GM19452 (cell line): ENCODE measurements around the gene ACSM2A.
"Not testable (repeated sequence)": the region's sequence is repeated elsewhere in the genome, so short reads cannot be mapped to it uniquely, and the experiment has no call there.

ENCODE experiments used
- ATAC-seq: cut with Tn5 transposase; IDR thresholded peaks from one replicate; pipeline ENCODE4 v1.9.1; 2021; ENCODE audit not compliant: unreplicated experiment

The ACSM2A gene

DNA sequence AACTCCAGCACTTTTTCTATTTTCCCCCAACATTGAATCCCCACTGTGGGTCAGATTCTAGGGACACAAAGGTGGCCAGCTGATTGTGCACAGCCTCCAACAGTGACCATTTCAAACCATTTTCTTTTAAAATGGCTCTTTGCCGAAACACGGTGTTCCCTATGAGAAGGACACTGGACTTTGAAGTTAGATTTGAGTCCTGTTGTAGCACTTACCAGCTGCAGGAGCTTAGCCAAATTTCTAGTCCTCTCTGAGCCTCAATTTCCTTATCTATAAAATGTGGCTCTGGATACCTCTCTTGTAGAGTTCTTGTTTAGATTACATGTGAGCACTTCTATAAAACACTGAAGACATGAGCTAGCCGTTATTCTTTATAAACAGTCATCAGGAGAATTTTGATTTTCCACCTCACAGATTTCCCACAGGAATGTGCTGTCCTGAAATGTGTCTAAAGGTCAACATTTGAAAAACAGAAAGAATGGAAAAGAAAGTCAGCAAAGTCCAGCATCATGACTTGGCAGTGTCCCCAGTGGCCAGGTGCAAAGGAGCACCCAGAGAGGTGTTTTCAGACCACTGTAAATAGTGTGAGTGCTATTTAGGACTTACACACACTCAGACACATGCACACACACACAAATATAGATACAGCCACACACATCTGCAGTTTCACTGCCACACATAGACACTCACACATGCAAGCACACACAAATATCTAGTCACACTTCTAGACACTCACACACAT, 4.5 kb upstream of the ACSM2A start:
- not testable (repeated sequence) for ATAC-seq

DNA sequence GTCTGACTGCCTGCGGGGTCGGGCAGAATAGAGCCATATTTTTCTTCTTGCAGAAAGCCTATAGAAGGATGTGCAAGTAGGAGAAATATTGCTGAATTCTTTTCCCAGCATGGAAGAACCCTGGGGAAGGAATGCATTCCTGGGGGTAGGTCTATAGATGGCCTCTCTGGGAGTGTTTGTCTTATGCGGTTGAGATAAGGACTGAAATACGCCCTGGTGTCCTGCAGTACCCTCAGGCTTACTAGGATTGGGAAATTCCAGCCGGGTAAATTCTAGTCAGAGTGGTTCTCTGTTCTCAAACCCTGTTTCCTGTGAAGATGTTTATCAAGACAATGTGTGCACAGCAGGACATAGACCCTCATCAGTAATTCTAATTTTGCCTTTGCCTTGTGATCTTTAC, 2.3 kb downstream of the ACSM2A start:
- not testable (repeated sequence) for ATAC-seq

DNA sequence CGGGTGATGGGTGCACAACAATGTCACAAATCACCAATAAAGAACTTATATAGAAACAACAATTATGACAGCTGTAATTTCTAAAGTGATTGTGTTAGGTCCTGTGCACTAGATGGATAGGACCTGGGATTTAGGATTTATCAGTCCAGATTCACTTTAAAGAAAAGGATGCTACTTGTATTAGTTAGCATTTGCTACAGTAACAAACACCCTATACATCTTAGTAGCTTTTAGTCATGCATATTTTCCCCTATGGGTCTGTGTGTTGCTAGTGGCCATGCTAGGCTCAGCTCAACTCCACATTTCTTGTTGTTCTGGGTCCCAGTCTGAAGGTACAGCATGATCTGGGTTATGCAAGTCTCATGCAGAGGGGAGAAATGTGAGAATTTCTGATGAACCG, 7.9 kb downstream of the ACSM2A start:
- not testable (repeated sequence) for ATAC-seq

DNA sequence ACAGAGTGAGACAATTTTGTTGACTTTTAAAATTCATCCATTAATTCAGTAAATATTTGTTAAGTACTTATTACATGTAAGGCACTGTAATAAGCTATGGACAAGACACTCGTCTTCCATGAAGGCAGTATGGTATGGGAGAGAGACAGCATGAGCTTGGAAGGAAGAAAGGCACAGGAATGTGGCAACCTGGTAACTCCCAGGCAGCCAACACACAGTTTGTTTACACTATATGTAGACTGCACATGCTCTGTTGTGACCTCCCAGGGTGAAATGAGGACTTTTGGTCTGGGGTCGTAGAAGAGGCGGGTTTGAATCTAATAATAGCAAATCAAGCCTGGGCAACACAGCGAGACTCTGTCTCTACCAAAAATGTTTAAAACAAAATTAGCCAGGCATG, 9.0 kb downstream of the ACSM2A start:
- ATAC-seq = not testable (repeated sequence)

DNA sequence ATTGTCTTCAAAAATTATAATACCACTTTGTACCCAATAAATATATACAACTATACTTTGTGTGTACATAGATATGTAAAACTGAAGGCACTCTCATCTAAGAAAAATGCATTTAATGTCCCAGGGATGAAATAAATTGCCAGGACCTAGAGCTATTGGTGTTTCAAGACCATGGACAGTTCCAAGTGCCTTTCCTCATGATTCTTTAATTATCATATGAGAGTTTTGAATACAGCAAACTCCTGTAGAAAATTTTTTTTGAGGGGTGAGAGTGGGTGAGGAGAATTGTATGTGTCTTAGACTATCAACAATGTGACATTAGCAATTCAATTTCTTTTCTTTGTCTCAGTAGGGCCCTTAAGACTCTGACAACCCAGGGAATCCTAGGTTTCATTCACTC, 17.6 kb downstream of the ACSM2A start:
- ATAC-seq = not testable (repeated sequence)

DNA sequence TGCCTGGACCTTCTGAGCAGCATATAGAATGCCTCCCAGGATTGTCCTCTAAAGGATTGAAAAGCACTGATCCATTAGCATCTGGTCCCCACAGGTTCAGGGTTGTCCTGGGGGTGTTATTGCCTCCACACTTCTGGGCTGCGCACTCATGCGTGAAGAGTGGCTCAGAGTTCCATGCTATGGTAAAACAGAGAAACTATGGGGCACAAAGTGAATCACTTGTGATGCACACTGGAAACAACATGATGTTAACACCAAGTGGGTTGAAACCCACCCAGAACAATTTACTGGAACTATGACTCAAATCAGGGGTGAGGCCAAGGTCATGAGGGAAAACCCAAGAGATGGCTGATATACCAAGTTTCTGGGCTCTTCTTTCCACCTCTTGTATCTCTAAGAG, 18.6 kb downstream of the ACSM2A start:
- ATAC-seq = not testable (repeated sequence)

DNA sequence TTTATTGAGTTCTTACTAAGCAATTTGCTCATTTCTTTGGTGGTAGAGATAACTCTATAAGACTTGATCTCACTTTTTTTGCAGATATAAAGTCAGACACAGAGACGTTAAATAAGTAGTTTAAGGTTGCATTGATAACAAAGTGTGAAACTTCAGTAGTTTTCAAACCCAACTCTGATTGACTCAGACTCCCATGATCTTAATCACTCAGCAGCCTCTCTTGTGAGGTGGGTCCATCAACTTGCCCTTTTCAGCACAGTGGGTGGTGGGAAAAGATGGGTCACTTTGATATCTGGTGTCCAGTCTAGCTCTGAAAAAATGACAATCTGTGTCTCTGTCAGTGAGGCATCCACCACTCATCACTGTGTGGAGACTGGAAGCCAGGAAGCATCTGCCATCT, 19.4 kb downstream of the ACSM2A start:
- not testable (repeated sequence) for ATAC-seq

DNA sequence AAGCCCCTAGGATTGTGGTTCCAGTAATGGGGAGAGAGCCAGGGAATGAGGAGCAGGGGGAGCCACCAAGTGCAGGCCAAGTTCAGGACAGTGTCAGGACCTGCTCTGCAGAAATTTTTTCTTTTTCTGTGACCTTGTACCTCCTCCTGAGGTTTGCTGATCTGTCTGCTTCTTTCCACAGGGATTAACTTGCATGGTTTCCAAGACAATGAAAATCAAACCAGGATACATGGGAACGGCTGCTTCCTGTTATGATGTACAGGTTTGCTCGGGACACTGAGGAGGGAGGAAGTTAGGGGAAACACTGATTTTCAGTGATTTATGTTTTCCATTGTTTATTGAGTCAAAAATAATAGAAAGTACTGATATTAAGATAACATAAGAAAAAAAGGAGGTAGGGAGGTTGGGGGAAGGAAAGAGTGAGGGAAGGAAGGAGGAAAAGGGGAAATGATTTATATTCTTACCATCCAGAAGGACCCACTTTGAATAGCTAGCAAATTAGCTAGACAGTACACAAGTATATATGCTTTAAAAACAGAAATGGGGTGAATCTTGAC, 25.9 kb downstream of the ACSM2A start:
- not testable (repeated sequence) for ATAC-seq

DNA sequence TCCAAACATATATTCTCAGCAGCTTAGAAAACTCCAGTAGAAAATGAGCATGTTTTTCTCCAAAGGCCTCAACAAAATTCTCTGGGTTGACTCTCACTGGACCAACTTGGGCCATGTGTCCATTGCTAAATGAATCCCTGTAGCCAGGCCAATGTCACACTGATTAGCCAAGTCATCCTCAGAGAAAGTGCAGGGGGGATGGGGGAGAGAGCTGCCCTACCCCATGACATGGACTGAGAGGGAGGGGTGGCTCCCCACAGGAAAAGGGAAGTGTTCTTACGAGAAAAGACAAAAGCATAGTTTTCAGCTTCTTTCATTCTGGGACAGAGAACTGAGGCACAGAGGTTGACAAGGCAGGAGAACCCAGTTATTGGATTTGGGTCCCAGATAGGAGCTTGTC, 32.7 kb downstream of the ACSM2A start:
- not testable (repeated sequence) for ATAC-seq

DNA sequence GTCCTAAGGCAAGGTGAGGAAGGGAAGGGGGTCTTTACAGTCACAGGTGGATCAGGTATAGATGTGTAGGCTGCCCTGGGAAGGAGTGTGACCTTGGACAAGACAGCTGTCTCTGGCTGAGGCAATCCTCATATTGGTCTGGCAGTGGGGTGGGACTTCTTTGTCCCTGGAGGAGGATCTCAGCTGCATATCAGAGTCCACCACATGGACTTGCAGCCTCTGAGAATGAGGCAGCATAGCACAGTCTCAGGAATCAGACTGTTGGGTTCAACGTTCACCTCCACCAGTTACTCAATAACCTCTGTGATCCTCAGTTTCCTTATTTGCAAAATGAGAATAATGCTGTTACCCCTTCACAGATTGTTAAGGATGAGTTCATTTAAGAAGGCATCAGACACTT, 33.4 kb downstream of the ACSM2A start:
- ATAC-seq = no peak

DNA sequence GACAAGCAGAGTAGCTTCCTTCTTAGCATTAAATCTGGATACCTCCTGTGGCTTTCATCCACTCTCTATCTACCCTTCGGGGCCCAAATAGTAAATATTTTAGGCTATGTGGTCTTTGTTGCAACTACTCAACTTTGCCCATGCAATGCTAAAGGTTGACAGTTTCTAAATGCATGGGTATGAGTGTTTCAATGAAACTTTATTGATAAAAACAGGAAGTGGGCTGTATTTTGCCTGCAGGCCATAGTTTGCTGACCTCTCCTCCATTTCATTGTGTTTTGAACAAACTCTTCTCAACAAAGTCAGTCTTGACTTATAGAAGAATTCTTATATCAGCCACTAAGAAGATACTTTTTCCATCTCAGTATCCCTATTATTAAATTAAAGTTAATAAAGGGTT, 34.1 kb downstream of the ACSM2A start:
- ATAC-seq = no peak

DNA sequence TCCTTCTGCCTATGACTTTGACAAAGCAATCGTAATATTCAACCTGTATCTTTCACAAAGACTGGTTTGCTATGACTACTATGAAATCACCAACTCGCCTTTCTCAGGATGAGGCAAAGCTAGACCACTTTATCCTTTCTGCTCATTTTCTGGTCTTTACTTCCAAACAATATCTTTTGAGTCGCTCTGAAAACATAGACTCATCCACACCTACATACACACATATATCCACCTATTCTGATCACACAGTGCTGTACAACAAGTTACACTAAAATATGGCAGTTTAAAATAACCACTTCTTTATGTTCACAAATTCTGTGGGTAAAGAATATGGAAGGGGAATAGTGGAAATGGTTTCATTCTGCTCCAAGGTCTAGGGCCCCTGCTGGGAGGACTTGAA, 39.7 kb downstream of the ACSM2A start:
- ATAC-seq = not testable (repeated sequence)

DNA sequence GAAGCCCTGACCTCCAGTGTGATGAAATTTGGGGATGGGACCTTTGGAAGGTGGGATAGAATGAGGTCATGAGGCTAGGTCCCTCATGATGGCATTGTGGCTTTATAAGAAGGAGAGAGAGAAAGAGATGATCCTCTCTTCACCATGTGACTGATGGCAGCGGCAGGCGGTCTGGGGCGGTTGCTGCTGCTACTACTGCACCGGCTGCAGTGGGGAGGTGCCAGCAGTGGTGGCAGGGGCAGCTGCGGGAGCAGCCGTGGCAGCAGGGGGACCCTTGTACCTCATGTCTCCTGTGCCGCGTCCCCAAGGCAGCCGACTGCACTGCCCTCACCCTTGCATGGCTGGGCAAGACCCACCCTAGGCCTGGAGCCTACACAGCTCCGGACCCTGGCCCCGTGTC, 40.1 kb downstream of the ACSM2A start:
- ATAC-seq = not testable (repeated sequence)

DNA sequence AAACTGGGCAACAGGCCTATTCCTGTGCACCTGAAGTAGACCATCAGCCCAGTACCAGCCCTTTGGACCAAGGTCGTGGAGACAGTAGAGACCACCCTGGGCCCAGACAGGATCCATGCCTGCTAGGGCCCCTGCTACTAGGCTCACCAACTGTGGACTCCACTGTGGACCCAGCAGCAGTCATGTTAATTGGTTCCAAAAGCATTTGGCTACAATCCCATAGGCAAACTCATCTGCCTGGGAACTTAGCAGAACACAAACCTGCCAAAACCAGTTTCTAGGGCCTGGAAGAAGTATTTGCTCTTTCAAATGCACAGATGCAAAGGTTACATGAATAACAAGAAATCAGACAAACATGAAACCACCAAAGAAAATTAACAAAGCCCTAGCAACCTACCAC, 53.1 kb downstream of the ACSM2A start:
- no peak for ATAC-seq

DNA sequence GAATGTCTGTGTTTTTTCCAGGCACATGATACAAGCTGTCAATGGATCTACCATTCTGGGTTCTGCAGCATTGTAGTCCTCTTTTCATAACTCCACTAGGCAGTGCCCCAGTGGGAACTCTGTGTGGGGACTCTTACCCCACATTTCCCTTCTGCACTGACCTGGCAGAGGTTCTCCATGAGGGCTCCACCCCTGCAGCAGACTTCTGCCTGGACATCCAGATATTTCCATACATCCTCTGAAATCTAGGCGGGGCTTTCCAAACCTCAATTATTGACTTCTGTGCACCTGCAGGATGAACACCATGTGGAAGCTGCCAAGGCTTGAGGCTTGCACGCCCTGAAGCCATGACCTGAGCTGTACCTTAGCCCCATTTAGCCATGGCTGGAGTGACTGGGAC, 56.0 kb downstream of the ACSM2A start:
- ATAC-seq = no peak

DNA sequence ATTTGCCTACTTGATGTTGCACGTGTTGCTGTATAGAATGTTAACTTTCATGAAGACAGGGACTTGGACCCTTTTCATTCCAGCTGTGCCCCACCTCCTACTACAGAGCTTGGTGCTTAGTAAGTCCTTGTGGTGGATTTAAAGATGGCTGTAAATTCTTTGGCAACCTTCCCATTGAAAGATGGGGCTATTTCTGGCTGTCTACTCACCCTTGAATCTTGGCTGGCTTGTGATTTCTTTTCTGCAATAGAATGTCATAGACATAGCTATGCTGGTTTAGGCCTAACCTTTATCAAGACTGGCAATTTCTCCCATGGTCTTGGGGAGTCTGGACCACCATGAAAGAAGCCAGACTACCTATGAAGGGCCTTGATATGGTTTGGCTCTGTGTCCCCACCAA, 59.0 kb downstream of the ACSM2A start:
- no peak for ATAC-seq

DNA sequence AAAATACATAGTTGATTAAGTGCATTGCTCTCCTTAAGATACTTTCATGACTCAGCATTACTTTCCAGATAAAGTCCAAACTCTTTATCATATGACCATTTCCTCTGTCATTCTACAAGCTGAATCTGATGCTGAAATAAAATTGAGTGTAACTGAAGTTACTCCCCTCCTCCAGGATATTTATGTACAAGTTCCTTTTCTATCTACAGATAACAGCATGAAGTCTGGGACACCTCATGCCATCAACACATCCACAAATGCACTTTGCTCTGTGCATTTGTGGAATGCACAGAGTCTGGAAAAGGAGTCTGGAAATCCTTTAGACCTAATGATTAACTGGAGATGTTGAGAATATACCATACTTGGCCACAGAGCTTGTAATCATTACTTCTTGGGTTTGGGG, 64.4 kb downstream of the ACSM2A start:
- ATAC-seq = no peak

DNA sequence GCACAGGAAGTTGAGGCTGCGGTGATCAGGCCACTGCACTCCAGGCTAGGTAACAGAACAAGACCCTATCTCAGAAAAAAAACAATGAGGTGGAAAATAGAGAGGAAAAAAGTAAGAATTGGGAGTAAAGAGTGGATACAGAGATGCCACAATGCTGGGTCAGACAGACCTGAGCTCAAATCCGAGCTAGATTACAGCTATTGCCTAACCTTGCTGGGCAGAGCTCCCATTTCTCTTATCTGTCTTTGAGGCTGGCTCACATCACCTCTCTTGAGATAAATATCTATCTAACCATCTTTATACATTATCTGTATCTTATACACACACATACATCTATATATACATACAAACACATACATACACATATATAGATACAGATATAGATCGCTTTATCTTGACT, 65.8 kb downstream of the ACSM2A start:
- no peak for ATAC-seq

DNA sequence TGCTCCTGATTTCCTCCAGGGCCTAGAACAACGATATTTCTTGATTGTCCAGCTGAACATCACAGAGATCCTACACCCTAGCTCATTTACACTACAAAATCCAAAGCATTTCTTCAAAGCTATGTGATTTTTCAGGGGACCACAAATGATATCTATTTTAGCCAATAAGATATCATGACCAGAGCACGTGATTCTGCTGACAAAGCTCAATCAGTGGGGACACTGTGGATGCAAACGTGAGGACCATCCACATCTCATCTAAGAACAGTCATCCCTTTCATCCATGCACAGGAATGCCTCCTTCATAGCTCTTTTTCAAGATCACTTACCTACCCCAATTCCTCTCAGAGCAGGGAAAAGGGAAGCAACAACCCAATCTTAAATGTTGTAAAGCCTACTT, 67.9 kb downstream of the ACSM2A start:
- ATAC-seq = no peak

DNA sequence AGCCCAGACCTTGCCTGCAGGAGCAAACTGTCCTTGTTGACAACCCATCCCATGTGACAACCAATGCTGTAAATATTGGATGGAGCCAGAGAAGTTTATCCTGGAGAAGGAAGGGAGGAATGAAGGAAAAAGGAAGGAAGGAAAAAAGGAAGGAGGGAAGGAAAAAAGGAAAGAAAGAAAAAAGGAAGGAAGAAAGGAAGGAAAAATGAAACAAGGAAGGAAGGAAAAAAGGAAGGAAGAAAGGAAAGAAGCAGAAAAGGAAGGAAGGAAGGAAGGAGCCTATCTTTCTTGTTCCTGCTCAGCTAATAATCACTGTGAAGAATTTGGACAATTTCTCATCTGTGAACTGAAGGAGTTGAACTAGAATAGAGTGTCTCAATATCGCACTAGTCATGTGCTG, 68.8 kb downstream of the ACSM2A start:
- ATAC-seq = no peak

DNA sequence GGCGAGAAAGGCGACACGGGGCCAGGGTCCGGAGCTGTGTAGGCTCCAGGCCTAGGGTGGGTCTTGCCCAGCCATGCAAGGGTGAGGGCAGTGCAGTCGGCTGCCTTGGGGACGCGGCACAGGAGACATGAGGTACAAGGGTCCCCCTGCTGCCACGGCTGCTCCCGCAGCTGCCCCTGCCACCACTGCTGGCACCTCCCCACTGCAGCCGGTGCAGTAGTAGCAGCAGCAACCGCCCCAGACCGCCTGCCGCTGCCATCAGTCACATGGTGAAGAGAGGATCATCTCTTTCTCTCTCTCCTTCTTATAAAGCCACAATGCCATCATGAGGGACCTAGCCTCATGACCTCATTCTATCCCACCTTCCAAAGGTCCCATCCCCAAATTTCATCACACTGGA, 80.5 kb downstream of the ACSM2A start:
- ATAC-seq = not testable (repeated sequence)

DNA sequence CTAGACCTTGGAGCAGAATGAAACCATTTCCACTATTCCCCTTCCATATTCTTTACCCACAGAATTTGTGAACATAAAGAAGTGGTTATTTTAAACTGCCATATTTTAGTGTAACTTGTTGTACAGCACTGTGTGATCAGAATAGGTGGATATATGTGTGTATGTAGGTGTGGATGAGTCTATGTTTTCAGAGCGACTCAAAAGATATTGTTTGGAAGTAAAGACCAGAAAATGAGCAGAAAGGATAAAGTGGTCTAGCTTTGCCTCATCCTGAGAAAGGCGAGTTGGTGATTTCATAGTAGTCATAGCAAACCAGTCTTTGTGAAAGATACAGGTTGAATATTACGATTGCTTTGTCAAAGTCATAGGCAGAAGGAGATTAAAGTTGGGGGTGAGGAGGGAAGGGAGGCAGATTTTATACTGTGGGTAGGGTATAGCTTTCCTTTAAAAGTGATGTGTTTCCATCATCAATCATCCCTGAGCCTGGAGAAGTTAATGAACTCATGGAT, 81.0 kb downstream of the ACSM2A start:
- not testable (repeated sequence) for ATAC-seq

DNA sequence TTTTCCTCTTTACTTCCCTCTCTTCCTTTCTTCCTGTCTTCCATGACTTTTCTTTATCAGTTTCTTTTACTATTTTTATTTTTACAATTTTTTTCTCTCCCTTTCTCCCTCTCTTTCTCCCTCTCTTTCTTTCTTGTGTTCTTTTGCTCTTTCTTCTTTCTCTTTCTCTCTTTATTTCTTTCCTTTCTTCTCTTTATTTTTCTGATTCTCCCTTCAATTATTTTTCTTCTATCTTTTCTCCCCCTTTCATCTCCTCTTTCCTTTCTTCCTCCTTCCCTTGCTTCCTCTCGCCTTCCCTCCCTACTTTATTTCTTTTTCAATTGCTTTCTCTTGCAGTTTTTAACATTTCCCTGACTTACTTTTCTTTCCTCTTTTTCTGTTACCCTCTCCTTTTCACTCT, 85.3 kb downstream of the ACSM2A start:
- not testable (repeated sequence) for ATAC-seq
